Natural killer cell (primary cell): ENCODE data around the gene MYO1E. TPM values are rescaled to one million over a fixed set of nuclear protein-coding genes. Genes with fewer than 3 reads are reported as not detected.
A peak's percentile ranks its signal among the peaks of the same experiment; 100 is the strongest.

Source experiments
- ATAC-seq, 3 donors: fragments of 150-1000 bp in 2 of 3; fragments of 200-7000 bp in 1 of 3; cut with Tn5 transposase; 1 replicate in 1 of 3; 2 replicates in 2 of 3; pipeline ENCODE4 v1.10.0; 2021; ENCODE audit warnings: mild to moderate bottlenecking in 2 of 3, moderate library complexity in 2 of 3
- DNase-seq, 2 donors: peaks; one replicate each; pipeline versions ENCODE4 v3.0.0 to v3.0.0-alpha.2; 2013 to 2021; ENCODE audit warnings: mixed read lengths in 1 of 2
- H3K27ac ChIP-seq: one replicate; pipeline ENCODE4 v1.5.1; 2013; ENCODE audit warnings: mild to moderate bottlenecking, low read length
- H3K27me3 ChIP-seq: one replicate; pipeline ENCODE4 v1.6.1; 2013; ENCODE audit warnings: low read length; ENCODE audit not compliant: control insufficient read depth, insufficient read depth
- H3K36me3 ChIP-seq: one replicate; pipeline ENCODE4 v1.6.1; 2013; ENCODE audit warnings: low read length; ENCODE audit not compliant: control insufficient read depth, insufficient read depth
- H3K4me1 ChIP-seq: one replicate; pipeline ENCODE4 v1.6.1; 2013; ENCODE audit warnings: low read length; ENCODE audit not compliant: control insufficient read depth, insufficient read depth
- H3K4me3 ChIP-seq: one replicate; pipeline ENCODE4 v1.5.1; 2013; ENCODE audit warnings: low read length
- H3K9me3 ChIP-seq: one replicate; pipeline ENCODE4 v1.6.1; 2013; ENCODE audit warnings: low read length; ENCODE audit not compliant: control insufficient read depth, insufficient read depth
- H3K27ac Mint-ChIP-seq, 2 donors: one replicate each; pipeline ENCODE4 v1.8.0; 2022; ENCODE audit warnings: mild to moderate bottlenecking in 2 of 2, mixed read lengths in 2 of 2, moderate library complexity in 1 of 2
- H3K27me3 Mint-ChIP-seq, 2 donors: one replicate each; pipeline ENCODE4 v1.8.0; 2022; ENCODE audit warnings: low read depth in 2 of 2, mixed read lengths in 2 of 2
- H3K36me3 Mint-ChIP-seq: one replicate; pipeline ENCODE4 v1.8.0; 2022; ENCODE audit warnings: mixed read lengths
- H3K4me1 Mint-ChIP-seq, 2 donors: one replicate each; pipeline ENCODE4 v1.8.0; 2022; ENCODE audit warnings: mixed read lengths in 2 of 2
- H3K4me3 Mint-ChIP-seq: one replicate; pipeline ENCODE4 v1.8.0; 2022; ENCODE audit warnings: mild to moderate bottlenecking, moderate library complexity, mixed read lengths
- H3K9me3 Mint-ChIP-seq, 2 donors: one replicate each; pipeline ENCODE4 v1.8.0; 2022; ENCODE audit warnings: mixed read lengths in 2 of 2
- WGBS: methylation state at CpG from one replicate; pipeline ENCODE4 v1.1.7; 2013; ENCODE audit warnings: missing lambda C conversion rate; ENCODE audit not compliant: insufficient coverage; 5-methylcytosine and 5-hydroxymethylcytosine counted together
- intact Hi-C: fragments of 100-400 bp; cut with micrococcal nuclease; formaldehyde crosslinking; loops from one replicate; pipeline ENCODE4 v1.14.2; 2022
- total RNA-seq, 4 donors: library from RNA; stranded (reverse); fragments of 120-200 nt in 1 of 4; gene quantifications; one replicate each; pipeline versions ENCODE4 v1.2.3 to v1.2.4, GENCODE V29; 2013 to 2022
- TF ChIP-seq, protein P1 (sequence below): fragments of 200-600 bp; IDR thresholded peaks from one replicate; pipeline ENCODE4 v1.8.0; 2022; ENCODE audit warnings: antibody characterized with exemption

The MYO1E gene
- total RNA-seq, 3 donors from 2014 or later (not counting 1 experiment from before 2014, with no cell fraction given), result 16.1 to 39.4 (median 22.7) TPM

DNA sequence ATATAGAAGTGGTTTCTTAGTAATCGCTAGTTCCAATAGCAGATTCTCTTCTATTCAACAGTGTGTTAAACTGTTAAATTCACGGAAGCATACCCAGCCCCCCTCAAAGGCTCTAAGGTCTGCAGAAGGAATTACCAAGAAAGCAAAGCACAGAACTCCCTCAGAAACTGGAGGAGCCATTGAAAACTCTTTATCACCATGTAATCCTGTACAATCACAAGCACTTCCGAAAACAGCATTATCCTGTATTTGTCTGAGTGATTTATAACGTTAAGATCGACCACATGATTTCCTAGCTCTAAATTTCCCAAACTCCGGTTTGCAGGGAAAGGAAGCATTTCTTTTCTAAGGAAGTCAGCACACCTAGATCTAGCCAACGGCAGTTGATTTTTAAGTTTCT lies 20.0 kb downstream of the MYO1E start:
- H3K4me1 ChIP-seq, result peaks cover 17% of the 10 kb centered on the region
- no peaks in the 10 kb centered on the region for H3K36me3 ChIP-seq
- no peak overlapping the region for H3K27ac ChIP-seq
- peaks cover 27 to 28% of the 10 kb centered on the region in 2 donors for H3K4me1 Mint-ChIP-seq
- H3K4me3 Mint-ChIP-seq, result no peak overlapping the region
- H3K9me3 ChIP-seq, result no peaks in the 10 kb centered on the region
- H3K36me3 Mint-ChIP-seq, result no peaks in the 10 kb centered on the region
- WGBS, result 38% methylated on average over 7 of the region's 7 CpGs
- intact Hi-C loops, result no loop called here
- no peak for ATAC-seq
- H3K27ac Mint-ChIP-seq, result no peak overlapping the region
- no peak for DNase-seq
- H3K27me3 Mint-ChIP-seq, result peaks cover 0 to 10% of the 10 kb centered on the region in 2 donors
- no peaks in the 10 kb centered on the region for H3K9me3 Mint-ChIP-seq
- TF ChIP-seq, protein P1, sequence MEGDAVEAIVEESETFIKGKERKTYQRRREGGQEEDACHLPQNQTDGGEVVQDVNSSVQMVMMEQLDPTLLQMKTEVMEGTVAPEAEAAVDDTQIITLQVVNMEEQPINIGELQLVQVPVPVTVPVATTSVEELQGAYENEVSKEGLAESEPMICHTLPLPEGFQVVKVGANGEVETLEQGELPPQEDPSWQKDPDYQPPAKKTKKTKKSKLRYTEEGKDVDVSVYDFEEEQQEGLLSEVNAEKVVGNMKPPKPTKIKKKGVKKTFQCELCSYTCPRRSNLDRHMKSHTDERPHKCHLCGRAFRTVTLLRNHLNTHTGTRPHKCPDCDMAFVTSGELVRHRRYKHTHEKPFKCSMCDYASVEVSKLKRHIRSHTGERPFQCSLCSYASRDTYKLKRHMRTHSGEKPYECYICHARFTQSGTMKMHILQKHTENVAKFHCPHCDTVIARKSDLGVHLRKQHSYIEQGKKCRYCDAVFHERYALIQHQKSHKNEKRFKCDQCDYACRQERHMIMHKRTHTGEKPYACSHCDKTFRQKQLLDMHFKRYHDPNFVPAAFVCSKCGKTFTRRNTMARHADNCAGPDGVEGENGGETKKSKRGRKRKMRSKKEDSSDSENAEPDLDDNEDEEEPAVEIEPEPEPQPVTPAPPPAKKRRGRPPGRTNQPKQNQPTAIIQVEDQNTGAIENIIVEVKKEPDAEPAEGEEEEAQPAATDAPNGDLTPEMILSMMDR, result no peak
- H3K27me3 ChIP-seq, result no peaks in the 10 kb centered on the region
- H3K4me3 ChIP-seq, result no peak overlapping the region

DNA sequence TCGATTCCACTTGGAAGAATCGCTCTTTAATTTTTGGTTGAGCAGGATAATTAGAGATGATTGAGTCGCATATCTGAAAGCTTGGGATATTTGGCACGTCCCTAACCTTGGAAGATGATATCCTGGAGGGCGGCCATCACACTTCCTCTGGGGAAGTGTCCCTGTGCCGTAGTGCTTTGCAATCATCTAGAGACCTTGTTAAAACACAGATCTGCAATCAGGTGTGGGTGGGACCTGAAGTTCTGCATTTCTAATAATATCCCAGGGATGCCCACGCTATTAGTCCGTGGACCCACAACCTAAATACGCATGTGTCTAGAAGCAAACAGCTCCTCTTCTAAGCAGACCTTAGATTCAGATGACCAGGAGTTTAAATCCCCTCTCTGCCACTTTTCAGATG lies 20.5 kb downstream of the MYO1E start:
- H3K9me3 ChIP-seq, result no peaks in the 10 kb centered on the region
- Mint-ChIP-seq H3K4me1 (peaks cover 27 to 28% of the 10 kb centered on the region in 2 donors), H3K4me3 (no peak overlapping the region), H3K36me3 (no peaks in the 10 kb centered on the region), H3K27me3 (peaks cover 0 to 10% of the 10 kb centered on the region in 2 donors), H3K9me3 (no peaks in the 10 kb centered on the region), H3K27ac (no peak overlapping the region)
- intact Hi-C loops, result no loop called here
- no peak for DNase-seq
- TF ChIP-seq, protein P1, result no peak
- H3K4me1 ChIP-seq, result peaks cover 17% of the 10 kb centered on the region
- ATAC-seq, result no peak
- no peak overlapping the region for H3K27ac ChIP-seq
- no peaks in the 10 kb centered on the region for H3K36me3 ChIP-seq
- WGBS, result 87% methylated on average over 9 of the region's 9 CpGs
- H3K27me3 ChIP-seq, result no peaks in the 10 kb centered on the region
- H3K4me3 ChIP-seq, result no peak overlapping the region

GRCh38 chr15:59350421-59350732 lies 22.3 kb downstream of the MYO1E start:
- Histone ChIP-seq H3K4me3 (no peak overlapping the region), H3K4me1 (peaks cover 17% of the 10 kb centered on the region), H3K36me3 (no peaks in the 10 kb centered on the region), H3K27ac (no peak overlapping the region), H3K9me3 (no peaks in the 10 kb centered on the region), H3K27me3 (no peaks in the 10 kb centered on the region)
- peaks cover 0 to 15% of the 10 kb centered on the region in 2 donors for H3K27me3 Mint-ChIP-seq
- TF ChIP-seq, protein P1, result no peak
- H3K36me3 Mint-ChIP-seq, result no peaks in the 10 kb centered on the region
- H3K9me3 Mint-ChIP-seq, result no peaks in the 10 kb centered on the region
- no CpG with 5 or more reads among the region's 1 CpG for whole genome bisulfite sequencing
- peak overlapping the region in 1 of 2 donors; percentile 58 for H3K27ac Mint-ChIP-seq
- no peak overlapping the region for H3K4me3 Mint-ChIP-seq
- intact Hi-C loops, result no loop called here
- peaks cover 26 to 27% of the 10 kb centered on the region in 2 donors for H3K4me1 Mint-ChIP-seq
- DNase-seq (no peak), ATAC-seq (no peak)

GRCh38 chr15:59349680-59350420 lies 22.8 kb downstream of the MYO1E start:
- Histone ChIP-seq H3K4me1 (peaks cover 12% of the 10 kb centered on the region), H3K27ac (no peak overlapping the region), H3K4me3 (no peak overlapping the region), H3K9me3 (no peaks in the 10 kb centered on the region), H3K36me3 (no peaks in the 10 kb centered on the region), H3K27me3 (no peaks in the 10 kb centered on the region)
- ATAC-seq, result no peak
- Mint-ChIP-seq H3K27ac (peak overlapping the region in 1 of 2 donors; percentile 58), H3K27me3 (peaks cover 1 to 15% of the 10 kb centered on the region in 2 donors), H3K9me3 (no peaks in the 10 kb centered on the region), H3K4me1 (peaks cover 26 to 27% of the 10 kb centered on the region in 2 donors), H3K4me3 (no peak overlapping the region), H3K36me3 (no peaks in the 10 kb centered on the region)
- intact Hi-C loops, result no loop called here
- 100% methylated on average over 2 of the region's 4 CpGs for WGBS
- TF ChIP-seq, protein P1, result no peak
- no peak for DNase-seq
